ENCODE results near the gene SAMD10.

GRCh38 chr20:64010711-64011237 lies 31.3 kb upstream of the SAMD10 start:
- TF ChIP-seq CTCF (IDR thresholded peaks at IDR 0.05) (no peak), POLR2AphosphoS5 (IDR thresholded peaks at IDR 0.05) (no peak)
